OCI-LY7 (cell line): ENCODE results near the gene OSBP2.

Experiments used
- EZH2phosphoT487 ChIP-seq: fragments of 200-600 bp; sonication (generic); IDR thresholded peaks from 2 replicates; pipeline ENCODE4 v1.6.1; 2018; ENCODE audit warnings: low read depth, borderline replicate concordance, mild to moderate bottlenecking, mixed run types, antibody characterized with exemption, low read length, moderate library complexity, mixed read lengths
- TF ChIP-seq, protein P1 (sequence below): fragments of 200-600 bp; sonication (generic); conservative IDR thresholded peaks from 2 replicates; pipeline ENCODE4 v1.5.1; 2014; ENCODE audit warnings: mild to moderate bottlenecking, antibody characterized with exemption, low read length, moderate library complexity, mixed read lengths

DNA sequence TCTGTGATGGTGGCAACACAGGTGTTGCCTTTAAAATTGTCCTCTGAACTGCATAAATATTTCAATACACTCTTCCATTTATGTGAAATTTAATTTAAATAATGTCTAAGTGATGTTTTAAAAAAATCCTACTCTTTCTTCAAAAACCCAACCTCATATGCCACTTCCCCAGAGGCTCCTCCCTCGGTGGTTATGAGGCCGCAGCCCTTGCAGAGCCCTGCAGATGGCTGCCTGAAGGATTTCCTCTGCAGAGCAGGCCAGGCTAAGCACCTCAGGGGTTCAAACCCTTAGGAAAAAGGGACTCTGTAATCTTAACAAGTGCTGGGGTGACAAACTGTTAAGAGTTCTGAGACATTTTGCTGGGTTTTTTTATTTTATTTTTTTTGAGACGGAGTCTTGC, 248.7 kb downstream of the OSBP2 start:
- TF ChIP-seq, protein P1, sequence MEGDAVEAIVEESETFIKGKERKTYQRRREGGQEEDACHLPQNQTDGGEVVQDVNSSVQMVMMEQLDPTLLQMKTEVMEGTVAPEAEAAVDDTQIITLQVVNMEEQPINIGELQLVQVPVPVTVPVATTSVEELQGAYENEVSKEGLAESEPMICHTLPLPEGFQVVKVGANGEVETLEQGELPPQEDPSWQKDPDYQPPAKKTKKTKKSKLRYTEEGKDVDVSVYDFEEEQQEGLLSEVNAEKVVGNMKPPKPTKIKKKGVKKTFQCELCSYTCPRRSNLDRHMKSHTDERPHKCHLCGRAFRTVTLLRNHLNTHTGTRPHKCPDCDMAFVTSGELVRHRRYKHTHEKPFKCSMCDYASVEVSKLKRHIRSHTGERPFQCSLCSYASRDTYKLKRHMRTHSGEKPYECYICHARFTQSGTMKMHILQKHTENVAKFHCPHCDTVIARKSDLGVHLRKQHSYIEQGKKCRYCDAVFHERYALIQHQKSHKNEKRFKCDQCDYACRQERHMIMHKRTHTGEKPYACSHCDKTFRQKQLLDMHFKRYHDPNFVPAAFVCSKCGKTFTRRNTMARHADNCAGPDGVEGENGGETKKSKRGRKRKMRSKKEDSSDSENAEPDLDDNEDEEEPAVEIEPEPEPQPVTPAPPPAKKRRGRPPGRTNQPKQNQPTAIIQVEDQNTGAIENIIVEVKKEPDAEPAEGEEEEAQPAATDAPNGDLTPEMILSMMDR = no peak
- TF ChIP-seq EZH2phosphoT487 = no peak
